Measurements from ENCODE around the gene TTC33.
"Not testable (repeated sequence)": the region's sequence is repeated elsewhere in the genome, so short reads cannot be mapped to it uniquely, and the experiment has no call there.

The TTC33 gene

DNA sequence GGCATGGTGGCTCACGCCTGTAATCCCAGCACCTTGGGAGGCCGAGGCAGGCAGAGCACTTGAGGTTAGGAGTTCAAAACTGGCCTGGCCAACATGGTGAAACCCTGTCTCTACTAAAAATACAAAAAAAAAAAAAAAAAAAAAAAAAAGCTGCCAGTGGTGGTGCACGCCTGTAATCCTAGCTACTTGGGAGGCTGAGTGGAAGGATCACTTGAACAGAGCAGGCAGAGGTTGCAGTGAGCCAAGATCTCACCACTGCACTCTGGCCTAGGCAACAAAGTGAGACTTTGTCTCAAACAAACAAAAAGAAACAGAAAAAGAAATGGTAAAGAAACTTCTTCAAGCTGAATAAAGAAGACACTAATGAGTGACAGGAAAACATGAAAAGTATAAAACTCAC is 30.9 kb upstream of the TTC33 start:
- not testable (repeated sequence) for H3K27ac Mint-ChIP-seq, H3K9me3 Mint-ChIP-seq, H3K27me3 Mint-ChIP-seq, H3K4me3 Mint-ChIP-seq, ATAC-seq
- H3K36me3 Mint-ChIP-seq, result peaks cover 36% of the 10 kb centered on the region
- H3K4me1 Mint-ChIP-seq, result peaks cover 68% of the 10 kb centered on the region

DNA sequence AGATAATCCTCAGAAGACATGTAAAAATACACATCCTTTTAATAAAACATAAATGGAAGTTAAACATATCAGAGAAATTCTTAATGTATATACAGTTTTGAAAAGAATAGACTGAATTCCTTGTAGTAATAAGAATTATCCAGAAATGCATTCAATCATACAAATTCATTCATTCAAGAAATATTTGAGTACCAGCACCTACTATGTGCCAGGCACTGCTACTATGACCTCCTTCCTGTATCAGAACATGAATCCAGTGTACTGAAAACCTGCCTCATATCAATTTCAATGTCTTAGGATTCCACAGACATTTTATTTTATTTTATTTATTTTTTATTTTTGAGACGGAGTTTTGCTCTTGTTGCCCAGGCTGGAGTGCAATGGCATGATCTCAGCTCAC is 29.2 kb upstream of the TTC33 start:
- H3K4me3 Mint-ChIP-seq, result no peak overlapping the region
- peaks cover 36% of the 10 kb centered on the region for H3K36me3 Mint-ChIP-seq
- ATAC-seq, result no peak
- peaks cover 6% of the 10 kb centered on the region for H3K9me3 Mint-ChIP-seq
- H3K4me1 Mint-ChIP-seq, result peaks cover 59% of the 10 kb centered on the region
- H3K27ac Mint-ChIP-seq, result no peak overlapping the region
- no peaks in the 10 kb centered on the region for H3K27me3 Mint-ChIP-seq

DNA sequence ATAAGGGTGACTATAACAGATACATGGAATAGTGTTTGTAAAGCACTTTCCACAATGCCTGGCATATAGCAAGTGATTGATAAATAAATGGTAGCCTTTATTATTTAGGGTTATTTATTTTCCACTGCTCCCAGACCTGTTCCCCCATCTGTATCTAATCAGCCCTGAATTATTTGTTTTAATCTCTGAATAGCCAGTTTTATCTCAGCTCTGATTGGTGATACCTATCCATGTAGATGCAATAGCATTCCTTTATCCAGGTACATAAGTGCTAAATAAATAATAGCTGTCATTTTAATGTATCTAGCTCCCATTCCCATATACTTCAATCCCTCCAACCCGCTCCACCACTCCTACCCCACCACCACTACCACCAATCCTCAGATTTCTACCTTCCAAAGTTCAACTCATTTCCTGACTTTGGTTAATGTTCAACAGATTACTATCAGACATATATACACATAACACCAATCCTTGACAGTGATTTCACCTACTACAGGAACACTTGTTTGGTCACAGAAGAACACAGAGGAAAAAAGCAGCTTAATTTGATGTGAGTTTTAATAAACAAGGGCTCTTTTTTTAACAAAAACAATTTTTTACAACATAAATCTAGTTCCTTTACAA is 28.4 kb upstream of the TTC33 start:
- Mint-ChIP-seq H3K4me1 (peaks cover 51% of the 10 kb centered on the region), H3K9me3 (peaks cover 6% of the 10 kb centered on the region), H3K27me3 (no peaks in the 10 kb centered on the region), H3K36me3 (peaks cover 34% of the 10 kb centered on the region), H3K4me3 (no peak overlapping the region), H3K27ac (no peak overlapping the region)
- ATAC-seq, result no peak

DNA sequence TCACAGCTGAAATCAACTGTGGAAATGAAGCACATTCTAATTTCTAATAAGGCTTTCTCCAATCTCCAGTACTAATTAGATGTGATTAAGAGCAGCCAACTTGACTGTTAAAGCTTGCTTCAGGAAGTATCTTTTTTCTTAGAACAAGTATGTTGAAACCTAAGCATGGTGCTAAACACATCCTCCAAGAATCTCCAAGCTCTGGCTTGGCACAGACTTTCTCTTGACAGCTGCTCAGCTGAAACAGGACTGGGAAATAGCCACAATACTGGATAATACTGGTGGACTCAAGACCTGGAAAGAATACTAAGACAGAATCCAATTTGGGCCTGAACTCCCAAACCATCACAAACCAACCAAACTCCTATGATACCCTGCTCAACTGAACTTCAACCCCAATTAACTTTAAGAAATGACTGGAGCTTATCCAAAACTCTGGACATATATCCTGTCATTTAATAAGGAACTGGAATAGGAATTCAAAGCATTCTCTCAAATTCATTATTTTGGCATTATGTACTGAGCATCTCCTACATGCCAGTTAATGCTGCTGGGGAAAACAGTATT is 26.2 kb upstream of the TTC33 start:
- Mint-ChIP-seq H3K27me3 (no peaks in the 10 kb centered on the region), H3K36me3 (peaks cover 18% of the 10 kb centered on the region), H3K4me3 (no peak overlapping the region), H3K9me3 (no peaks in the 10 kb centered on the region), H3K4me1 (peaks cover 34% of the 10 kb centered on the region), H3K27ac (no peak overlapping the region)
- no peak for ATAC-seq

DNA sequence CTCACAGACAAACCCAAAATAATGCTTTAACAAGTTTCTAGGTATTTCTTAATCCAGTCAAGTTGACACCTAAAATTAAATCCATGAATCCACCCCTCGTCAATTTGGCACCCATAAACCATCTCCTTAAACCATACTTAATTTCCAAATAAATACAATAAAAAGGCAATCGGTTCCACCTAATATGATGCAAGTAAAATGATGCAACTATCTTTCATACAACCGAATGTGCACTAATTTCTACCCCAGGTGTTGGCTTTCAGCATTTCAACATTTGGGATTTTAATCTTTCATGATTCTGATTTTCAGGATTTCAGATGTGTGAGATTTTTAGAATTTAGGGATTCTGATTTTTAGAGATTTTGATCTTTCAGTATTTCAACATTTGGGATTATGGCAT is 25.1 kb upstream of the TTC33 start:
- Mint-ChIP-seq H3K27me3 (no peaks in the 10 kb centered on the region), H3K36me3 (peaks cover 18% of the 10 kb centered on the region), H3K27ac (no peak overlapping the region), H3K9me3 (no peaks in the 10 kb centered on the region), H3K4me3 (no peak overlapping the region), H3K4me1 (peaks cover 42% of the 10 kb centered on the region)
- no peak for ATAC-seq

DNA sequence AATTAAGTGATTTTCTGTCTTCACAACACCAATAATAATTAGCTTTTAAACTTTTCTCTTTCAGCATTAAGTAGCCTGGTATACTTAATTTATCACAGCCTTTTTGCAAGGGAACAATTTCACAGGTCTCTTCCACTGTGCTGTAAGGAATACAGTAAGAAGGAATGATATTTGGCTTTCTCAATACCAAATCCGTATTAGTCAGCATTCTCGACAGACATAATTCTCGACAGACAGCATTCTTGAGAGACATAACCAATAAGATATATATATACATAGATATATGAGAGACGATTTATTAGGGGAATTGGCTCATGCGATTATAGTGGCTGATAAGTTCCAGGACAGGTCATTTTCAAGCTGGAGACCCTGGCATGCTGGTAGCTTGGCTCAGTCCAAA is 24.4 kb upstream of the TTC33 start:
- no peaks in the 10 kb centered on the region for H3K9me3 Mint-ChIP-seq
- H3K36me3 Mint-ChIP-seq, result peaks cover 19% of the 10 kb centered on the region
- ATAC-seq, result no peak
- no peak overlapping the region for H3K27ac Mint-ChIP-seq
- no peak overlapping the region for H3K4me3 Mint-ChIP-seq
- H3K4me1 Mint-ChIP-seq, result peaks cover 39% of the 10 kb centered on the region
- no peaks in the 10 kb centered on the region for H3K27me3 Mint-ChIP-seq

DNA sequence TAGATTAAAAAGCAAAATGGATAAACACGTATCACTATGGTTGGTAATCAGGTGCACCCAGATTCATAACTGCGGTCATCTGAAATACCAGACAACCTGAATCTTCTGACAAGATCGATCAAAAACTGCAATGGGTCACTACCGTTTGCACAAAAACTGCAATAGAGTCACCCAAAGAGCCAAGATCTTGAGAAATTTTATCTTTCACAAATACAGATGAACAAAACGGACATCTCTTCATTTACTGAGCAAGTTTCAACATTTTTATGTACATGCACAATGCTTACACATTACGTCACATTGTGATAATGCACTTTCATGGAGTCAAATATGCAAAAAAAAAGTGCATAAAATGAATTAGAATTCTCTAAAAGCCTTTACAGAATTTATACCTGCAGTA is 23.8 kb upstream of the TTC33 start:
- Mint-ChIP-seq H3K4me1 (peaks cover 38% of the 10 kb centered on the region), H3K4me3 (no peak overlapping the region)

DNA sequence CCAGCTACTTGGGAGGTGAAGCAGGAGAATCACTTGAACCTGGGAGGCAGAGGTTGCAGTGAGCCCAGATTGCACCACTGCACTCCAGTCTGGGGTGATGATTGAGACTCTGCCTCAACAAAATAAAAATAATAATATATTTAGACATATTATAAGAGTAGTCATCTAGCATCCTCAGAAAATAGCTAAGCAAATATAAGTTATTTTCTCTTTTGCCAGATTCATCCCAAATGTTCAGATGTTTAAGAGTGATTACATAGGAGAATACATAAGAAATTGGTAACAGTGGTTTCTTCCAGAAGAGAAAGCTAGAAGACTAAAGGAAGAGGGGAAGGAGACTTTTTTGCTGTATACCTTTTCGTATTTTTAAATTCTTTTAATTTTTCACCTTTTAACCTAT is 22.4 kb upstream of the TTC33 start:
- Mint-ChIP-seq H3K27ac (no peak overlapping the region), H3K36me3 (peaks cover 30% of the 10 kb centered on the region), H3K9me3 (no peaks in the 10 kb centered on the region), H3K4me3 (no peak overlapping the region), H3K27me3 (no peaks in the 10 kb centered on the region), H3K4me1 (peaks cover 30% of the 10 kb centered on the region)
- no peak for ATAC-seq

More for the DNA sequence above, 23.8 kb upstream of the TTC33 start:
- H3K27me3 Mint-ChIP-seq, result no peaks in the 10 kb centered on the region
- H3K27ac Mint-ChIP-seq, result no peak overlapping the region
- peaks cover 19% of the 10 kb centered on the region for H3K36me3 Mint-ChIP-seq
- ATAC-seq, result no peak
- no peaks in the 10 kb centered on the region for H3K9me3 Mint-ChIP-seq

DNA sequence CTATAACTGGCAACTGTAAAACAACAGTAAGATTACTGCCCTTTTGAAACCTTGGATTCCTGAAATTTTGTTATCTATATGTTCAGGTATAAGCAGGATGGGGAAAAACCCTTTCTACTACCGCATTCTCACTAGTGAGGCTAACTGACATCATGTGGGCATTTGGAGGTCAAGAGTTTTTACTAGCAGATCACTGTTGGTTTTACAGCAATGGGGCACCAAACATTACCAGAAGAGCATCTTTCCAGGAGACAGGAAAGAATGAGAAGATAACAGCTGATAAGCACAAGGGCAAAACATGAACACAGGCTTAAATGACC is 20.9 kb upstream of the TTC33 start:
- H3K9me3 Mint-ChIP-seq, result no peaks in the 10 kb centered on the region
- H3K4me3 Mint-ChIP-seq, result no peak overlapping the region
- H3K36me3 Mint-ChIP-seq, result peaks cover 31% of the 10 kb centered on the region
- no peak for ATAC-seq
- peak overlapping the region; percentile 5 for H3K27ac Mint-ChIP-seq
- H3K4me1 Mint-ChIP-seq, result peaks cover 20% of the 10 kb centered on the region
- H3K27me3 Mint-ChIP-seq, result no peaks in the 10 kb centered on the region

DNA sequence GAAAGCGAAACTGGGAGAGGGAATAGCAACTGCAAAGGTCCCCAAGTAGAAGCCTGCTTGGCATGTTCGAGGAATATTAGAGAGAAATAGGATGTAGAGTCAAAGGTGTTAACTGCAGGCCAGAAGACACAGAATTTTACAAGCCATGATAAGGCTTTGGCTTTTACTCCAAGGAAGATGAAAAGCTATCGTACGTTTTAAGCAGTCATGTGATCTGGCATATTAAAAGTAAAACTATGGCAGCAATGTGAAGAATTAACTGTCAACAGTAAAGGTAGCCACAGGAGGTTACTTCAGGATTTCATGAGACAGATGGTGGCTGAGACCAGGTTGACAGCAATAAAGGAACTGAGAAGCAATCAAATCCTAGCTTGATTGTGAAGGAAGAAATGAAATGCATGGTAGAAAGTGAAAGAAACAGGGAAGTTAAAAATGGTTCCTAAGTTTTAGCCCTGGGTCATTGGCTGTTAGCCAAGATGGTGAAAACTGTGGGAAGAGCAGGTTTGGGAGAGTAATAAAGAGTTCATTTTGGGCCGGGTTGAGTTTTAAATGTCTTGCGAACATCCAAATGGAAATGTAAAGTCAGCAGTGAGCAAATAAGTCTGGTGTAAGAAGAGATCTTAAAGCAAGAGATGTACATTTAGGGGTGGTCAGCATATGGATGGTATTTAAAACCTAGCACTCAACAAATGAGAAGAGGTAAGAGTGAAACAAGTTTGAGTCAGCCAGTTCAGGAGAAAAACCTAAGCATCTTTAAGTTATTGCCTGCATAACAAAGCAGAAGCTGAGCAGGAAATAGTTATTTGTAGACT is 20.3 kb upstream of the TTC33 start:
- no peaks in the 10 kb centered on the region for H3K9me3 Mint-ChIP-seq
- peak overlapping the region; percentile 5 for H3K27ac Mint-ChIP-seq
- peaks cover 33% of the 10 kb centered on the region for H3K36me3 Mint-ChIP-seq
- H3K27me3 Mint-ChIP-seq, result no peaks in the 10 kb centered on the region
- H3K4me1 Mint-ChIP-seq, result peaks cover 17% of the 10 kb centered on the region
- no peak overlapping the region for H3K4me3 Mint-ChIP-seq
- no peak for ATAC-seq

DNA sequence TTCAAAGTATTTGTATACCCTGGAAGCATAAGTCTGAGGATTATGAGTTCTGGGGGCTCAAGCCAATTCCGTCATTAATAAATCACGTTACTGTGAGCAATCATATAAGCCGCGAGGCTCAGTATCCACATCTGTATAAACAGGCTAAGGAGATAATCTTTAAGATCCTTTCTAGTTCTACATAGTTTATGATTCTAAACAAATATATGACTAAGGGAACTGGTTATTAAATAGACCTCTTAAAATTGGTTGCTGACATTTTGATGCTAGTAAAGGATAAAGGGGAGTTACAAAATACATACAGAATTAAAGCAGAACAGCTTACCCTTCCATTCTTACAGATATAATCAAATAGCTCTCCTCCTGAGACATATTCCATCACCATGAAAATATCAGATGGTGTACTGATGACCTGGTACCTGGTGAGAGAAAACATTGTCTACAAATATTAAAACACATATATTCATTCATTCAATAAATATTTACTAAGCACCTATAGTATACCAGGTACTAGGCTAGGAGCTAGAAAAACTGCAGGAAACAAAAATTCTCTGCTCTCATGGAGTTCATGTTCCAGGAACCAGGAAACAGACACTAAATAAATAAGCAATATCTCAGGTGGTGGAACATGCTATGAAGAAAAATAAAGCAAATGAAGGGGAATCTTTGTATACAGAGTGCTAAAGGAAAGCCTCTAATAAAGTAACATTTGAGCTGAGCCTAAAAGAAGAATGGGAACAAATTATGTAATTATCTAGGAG is 19.5 kb upstream of the TTC33 start:
- Mint-ChIP-seq H3K27ac (peak overlapping the region; percentile 5), H3K4me3 (no peak overlapping the region), H3K4me1 (peaks cover 13% of the 10 kb centered on the region), H3K36me3 (peaks cover 37% of the 10 kb centered on the region), H3K27me3 (no peaks in the 10 kb centered on the region), H3K9me3 (no peaks in the 10 kb centered on the region)
- ATAC-seq, result no peak

DNA sequence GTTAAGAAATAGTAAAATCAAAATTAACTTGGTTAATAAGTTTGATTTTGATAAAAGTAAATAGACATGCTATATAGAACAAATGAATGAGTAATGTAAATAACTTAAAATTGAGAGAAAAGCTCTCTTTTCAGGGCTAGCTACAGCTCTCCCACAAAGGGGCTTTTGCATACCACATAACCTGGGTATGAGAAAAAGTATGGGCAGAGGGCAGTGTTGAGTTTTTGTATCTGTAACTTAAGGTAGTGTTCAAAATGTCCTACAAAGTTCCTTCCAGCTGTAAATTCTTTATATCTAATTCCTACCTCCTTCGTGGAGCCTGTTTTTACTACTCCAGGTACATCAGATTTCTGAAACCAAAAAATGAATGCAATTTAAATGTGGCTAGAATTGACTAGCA is 18.9 kb upstream of the TTC33 start:
- Mint-ChIP-seq H3K36me3 (peaks cover 37% of the 10 kb centered on the region), H3K9me3 (no peaks in the 10 kb centered on the region), H3K27ac (no peak overlapping the region), H3K4me3 (no peak overlapping the region), H3K27me3 (no peaks in the 10 kb centered on the region), H3K4me1 (peaks cover 13% of the 10 kb centered on the region)
- ATAC-seq, result no peak

DNA sequence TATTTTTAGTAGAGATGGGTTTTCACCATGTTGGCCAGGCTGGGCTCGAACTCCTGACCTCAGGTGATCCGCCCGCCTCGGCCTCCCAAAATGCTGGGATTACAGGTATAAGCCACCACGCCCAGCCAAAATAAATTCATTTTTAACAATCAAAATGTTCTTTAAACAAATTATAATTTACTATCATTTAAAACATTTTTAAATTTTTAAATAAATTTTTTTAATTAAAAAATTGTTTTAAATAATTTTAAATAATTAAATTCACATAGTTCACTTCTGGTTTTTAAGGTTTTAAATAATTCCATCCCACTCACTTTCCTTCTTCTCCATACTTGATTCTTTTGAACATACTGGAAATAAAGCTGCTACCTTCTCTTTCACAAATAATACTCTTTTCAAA is 15.0 kb upstream of the TTC33 start:
- H3K27ac Mint-ChIP-seq, result no peak overlapping the region
- no peak for ATAC-seq
- H3K36me3 Mint-ChIP-seq, result peaks cover 30% of the 10 kb centered on the region
- no peaks in the 10 kb centered on the region for H3K9me3 Mint-ChIP-seq
- no peaks in the 10 kb centered on the region for H3K27me3 Mint-ChIP-seq
- H3K4me1 Mint-ChIP-seq, result peaks cover 2% of the 10 kb centered on the region
- H3K4me3 Mint-ChIP-seq, result no peak overlapping the region

DNA sequence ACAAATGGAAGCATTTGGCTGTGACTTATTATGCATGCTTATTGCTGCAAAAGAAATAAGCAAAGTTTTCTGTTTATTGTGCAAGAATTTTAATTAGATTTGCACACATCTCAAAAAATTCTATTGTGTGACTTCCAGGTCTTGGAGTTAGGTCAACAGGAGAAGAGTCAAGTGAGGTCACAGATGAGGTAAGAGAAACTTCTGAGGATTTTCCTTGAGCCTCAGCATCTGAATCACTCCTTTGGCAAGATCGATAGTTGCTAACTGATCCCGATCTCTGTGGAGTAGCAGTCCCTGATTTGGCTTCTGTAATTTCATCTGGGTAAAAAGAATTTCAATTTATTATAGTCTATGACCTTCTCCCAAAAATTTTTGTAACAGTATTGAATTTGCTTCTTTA is 6.9 kb upstream of the TTC33 start:
- no peak for ATAC-seq
- Mint-ChIP-seq H3K9me3 (no peaks in the 10 kb centered on the region), H3K27me3 (no peaks in the 10 kb centered on the region), H3K4me1 (no peaks in the 10 kb centered on the region), H3K27ac (no peak overlapping the region), H3K36me3 (peaks cover 26% of the 10 kb centered on the region), H3K4me3 (no peak overlapping the region)

DNA sequence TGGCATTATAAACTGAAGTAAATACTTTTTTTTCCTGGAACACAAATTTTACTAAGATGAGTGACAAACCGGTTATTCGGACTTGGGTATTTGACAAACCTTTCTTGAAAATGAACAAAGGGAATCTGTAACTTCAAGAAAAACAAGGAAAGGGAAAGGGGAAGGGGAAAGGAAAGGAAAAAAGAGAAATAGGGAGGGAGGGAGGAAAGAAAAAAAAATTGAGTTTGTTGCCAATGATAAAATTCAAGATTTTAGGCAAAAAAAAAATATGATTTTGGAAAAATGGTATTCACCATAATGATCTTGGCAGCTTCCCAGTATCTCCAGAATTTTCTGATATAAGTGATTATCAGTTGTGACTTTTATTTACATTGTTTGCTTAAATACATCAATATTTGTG is 1.6 kb upstream of the TTC33 start:
- peaks cover 14% of the 10 kb centered on the region for H3K36me3 Mint-ChIP-seq
- no peak overlapping the region for H3K4me3 Mint-ChIP-seq
- no peak overlapping the region for H3K27ac Mint-ChIP-seq
- no peaks in the 10 kb centered on the region for H3K9me3 Mint-ChIP-seq
- ATAC-seq, result no peak
- no peaks in the 10 kb centered on the region for H3K4me1 Mint-ChIP-seq
- H3K27me3 Mint-ChIP-seq, result no peaks in the 10 kb centered on the region

DNA sequence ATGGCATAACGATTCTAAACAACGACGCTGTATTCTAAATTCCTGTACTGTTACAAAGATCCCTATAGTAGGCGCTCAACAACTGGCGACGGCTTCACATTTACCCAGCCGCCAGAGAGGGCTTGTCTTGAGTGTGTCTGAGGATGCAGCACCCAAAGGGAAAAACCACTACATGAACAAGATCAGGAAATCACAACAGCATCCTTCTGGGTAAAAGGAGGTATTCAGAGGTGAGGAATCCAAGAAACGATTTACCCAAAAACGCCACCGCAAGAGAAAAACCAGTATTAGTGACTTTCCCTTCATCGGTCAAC is 711 bp downstream of the TTC33 start:
- Mint-ChIP-seq H3K4me1 (peaks cover 8% of the 10 kb centered on the region), H3K4me3 (no peak overlapping the region), H3K27ac (no peak overlapping the region), H3K36me3 (peaks cover 9% of the 10 kb centered on the region), H3K9me3 (no peaks in the 10 kb centered on the region), H3K27me3 (no peaks in the 10 kb centered on the region)
- ATAC-seq, result peak; percentile 85

All from stimulated activated memory B cell treated with anti-CD40 and anti-IgM and Interleukin-4, amounts not matched to agents 10 μg/mL and 1 μg/mL and 100 μg/mL, for 72 hours (primary cell).